ENCODE results near the gene IGSF21.

The IGSF21 gene

DNA sequence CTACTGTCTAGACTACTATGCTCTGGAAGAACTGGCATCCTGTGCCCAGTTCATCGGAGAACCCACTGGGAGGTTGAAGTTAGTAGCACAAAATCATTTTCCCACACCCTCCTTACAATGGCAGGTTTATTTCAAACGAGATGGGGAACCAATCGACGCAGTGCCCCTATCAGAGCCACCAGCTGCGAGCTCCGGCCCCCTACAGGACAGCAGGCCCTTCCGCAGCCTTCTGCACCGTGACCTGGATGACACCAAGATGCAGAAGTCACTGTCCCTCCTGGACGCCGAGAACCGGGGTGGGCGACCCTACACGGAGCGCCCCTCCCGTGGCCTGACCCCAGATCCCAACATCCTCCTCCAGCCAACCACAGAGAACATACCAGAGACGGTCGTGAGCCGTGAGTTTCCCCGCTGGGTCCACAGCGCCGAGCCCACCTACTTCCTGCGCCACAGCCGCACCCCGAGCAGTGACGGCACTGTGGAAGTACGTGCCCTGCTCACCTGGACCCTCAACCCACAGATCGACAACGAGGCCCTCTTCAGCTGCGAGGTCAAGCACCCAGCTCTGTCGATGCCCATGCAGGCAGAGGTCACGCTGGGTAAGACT is 257.6 kb downstream of the IGSF21 start:
- TF ChIP-seq ZBTB7A (IDR thresholded peaks at IDR 0.05; ENCODE audit: low read depth) (no peak), TAF1 (IDR thresholded peaks at IDR 0.05; ENCODE audit: low read depth) (no peak), CREB1 (IDR thresholded peaks at IDR 0.05; ENCODE audit: low read depth) (no peak), EP300 (IDR thresholded peaks at IDR 0.05; ENCODE audit: borderline replicate concordance) (no peak), NFIC (IDR thresholded peaks at IDR 0.05) (no peak), TCF12 (IDR thresholded peaks at IDR 0.05; ENCODE audit: low read depth) (no peak), CEBPB (IDR thresholded peaks at IDR 0.05) (no peak), FOXM1 (IDR thresholded peaks at IDR 0.05; ENCODE audit: borderline replicate concordance, low read depth) (no peak), TEAD4 (IDR thresholded peaks at IDR 0.05) (no peak)

DNA sequence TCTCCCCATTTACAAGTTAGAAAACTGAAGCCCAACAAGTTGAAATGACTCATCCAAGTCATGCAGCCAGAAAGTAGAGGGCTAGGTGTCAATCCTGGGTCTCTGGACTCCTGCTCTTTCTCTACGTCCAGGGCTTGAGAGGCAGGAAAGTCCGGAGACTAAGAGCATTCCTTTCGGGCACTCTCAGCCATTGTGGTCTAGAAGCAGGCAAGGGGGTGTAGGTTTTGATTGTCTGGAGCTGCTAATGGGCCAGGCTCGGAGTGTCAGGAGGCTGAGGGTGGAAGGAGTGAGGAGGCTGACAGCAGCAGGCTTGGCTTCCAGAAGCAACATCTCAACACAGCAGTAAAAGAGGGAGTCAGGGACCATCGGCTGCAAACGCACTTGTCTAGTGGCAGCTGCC is 265.6 kb downstream of the IGSF21 start:
- TF ChIP-seq YY1 (IDR thresholded peaks at IDR 0.05; ENCODE audit: low read depth) (no peak), MAX (IDR thresholded peaks at IDR 0.05) (no peak), ZBTB7A (IDR thresholded peaks at IDR 0.05; ENCODE audit: low read depth) (no peak), FOXM1 (IDR thresholded peaks at IDR 0.05; ENCODE audit: borderline replicate concordance, low read depth) (no peak), TCF12 (IDR thresholded peaks at IDR 0.05; ENCODE audit: low read depth) (no peak), CREB1 (IDR thresholded peaks at IDR 0.05; ENCODE audit: low read depth) (no peak), TEAD4 (IDR thresholded peaks at IDR 0.05) (no peak), RAD21 (IDR thresholded peaks at IDR 0.05; ENCODE audit: low read depth) (no peak), EP300 (IDR thresholded peaks at IDR 0.05; ENCODE audit: borderline replicate concordance) (no peak), NFIC (IDR thresholded peaks at IDR 0.05) (no peak), TAF1 (IDR thresholded peaks at IDR 0.05; ENCODE audit: low read depth) (no peak), EGR1 (IDR thresholded peaks at IDR 0.05) (no peak), USF1 (IDR thresholded peaks at IDR 0.05) (no peak), CEBPB (IDR thresholded peaks at IDR 0.05) (no peak)
- TF ChIP-seq, protein P1, sequence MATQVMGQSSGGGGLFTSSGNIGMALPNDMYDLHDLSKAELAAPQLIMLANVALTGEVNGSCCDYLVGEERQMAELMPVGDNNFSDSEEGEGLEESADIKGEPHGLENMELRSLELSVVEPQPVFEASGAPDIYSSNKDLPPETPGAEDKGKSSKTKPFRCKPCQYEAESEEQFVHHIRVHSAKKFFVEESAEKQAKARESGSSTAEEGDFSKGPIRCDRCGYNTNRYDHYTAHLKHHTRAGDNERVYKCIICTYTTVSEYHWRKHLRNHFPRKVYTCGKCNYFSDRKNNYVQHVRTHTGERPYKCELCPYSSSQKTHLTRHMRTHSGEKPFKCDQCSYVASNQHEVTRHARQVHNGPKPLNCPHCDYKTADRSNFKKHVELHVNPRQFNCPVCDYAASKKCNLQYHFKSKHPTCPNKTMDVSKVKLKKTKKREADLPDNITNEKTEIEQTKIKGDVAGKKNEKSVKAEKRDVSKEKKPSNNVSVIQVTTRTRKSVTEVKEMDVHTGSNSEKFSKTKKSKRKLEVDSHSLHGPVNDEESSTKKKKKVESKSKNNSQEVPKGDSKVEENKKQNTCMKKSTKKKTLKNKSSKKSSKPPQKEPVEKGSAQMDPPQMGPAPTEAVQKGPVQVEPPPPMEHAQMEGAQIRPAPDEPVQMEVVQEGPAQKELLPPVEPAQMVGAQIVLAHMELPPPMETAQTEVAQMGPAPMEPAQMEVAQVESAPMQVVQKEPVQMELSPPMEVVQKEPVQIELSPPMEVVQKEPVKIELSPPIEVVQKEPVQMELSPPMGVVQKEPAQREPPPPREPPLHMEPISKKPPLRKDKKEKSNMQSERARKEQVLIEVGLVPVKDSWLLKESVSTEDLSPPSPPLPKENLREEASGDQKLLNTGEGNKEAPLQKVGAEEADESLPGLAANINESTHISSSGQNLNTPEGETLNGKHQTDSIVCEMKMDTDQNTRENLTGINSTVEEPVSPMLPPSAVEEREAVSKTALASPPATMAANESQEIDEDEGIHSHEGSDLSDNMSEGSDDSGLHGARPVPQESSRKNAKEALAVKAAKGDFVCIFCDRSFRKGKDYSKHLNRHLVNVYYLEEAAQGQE (IDR thresholded peaks at IDR 0.05; ENCODE audit: low read depth) = no peak

DNA sequence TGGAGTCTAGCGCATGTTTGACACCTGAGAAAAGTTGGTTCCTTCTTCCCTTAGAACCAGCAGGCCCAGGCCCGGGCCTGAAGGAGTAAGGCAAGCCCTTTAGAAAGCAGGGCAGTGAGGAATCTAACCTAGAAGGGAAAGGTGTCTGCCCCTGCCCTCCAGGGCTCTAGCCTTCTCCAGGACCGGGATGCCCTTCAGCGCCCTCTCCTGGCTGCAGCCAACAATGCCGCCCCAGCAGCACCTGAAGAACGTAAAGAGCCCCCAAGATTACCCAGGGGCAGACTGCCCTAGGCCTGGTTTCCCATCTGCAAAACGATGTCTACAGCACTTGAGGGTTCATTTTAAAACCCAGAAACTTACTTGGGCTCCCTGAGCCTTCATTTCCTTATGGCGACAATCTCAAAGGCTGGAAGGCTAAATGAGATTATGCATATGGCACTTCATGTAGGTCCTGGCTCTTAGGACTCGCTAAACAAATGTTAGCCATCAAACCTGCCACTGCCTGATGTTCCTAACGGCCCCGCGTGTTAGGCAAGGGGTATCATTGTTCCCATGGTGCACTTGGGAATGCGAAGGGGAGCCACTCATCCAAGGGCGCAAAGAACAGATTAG is 266.4 kb downstream of the IGSF21 start:
- TF ChIP-seq RAD21 (IDR thresholded peaks at IDR 0.05; ENCODE audit: low read depth) = peak; percentile 43
- TF ChIP-seq TAF1 (IDR thresholded peaks at IDR 0.05; ENCODE audit: low read depth) = no peak
- TF ChIP-seq YY1 (IDR thresholded peaks at IDR 0.05; ENCODE audit: low read depth) = no peak
- no peak for TF ChIP-seq MAX (IDR thresholded peaks at IDR 0.05)

DNA sequence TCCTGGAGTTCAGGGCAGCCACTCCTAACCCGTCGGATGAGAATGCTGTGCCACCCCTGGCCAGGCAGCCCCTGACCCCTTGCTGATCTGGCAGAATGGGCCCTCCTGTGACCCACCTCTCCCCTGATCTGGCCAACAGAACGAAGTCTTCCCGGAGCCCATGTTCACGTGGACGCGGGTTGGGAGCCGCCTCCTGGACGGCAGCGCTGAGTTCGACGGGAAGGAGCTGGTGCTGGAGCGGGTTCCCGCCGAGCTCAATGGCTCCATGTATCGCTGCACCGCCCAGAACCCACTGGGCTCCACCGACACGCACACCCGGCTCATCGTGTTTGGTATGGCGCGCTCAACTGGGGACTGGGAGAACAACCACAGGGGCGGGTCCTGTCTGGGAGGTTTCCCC is 269.1 kb downstream of the IGSF21 start:
- TF ChIP-seq USF1 (IDR thresholded peaks at IDR 0.05) = no peak
- no peak for TF ChIP-seq TAF1 (IDR thresholded peaks at IDR 0.05; ENCODE audit: low read depth)
- no peak for TF ChIP-seq TEAD4 (IDR thresholded peaks at IDR 0.05)
- no peak for TF ChIP-seq FOXM1 (IDR thresholded peaks at IDR 0.05; ENCODE audit: borderline replicate concordance, low read depth)
- no peak for TF ChIP-seq ZBTB7A (IDR thresholded peaks at IDR 0.05; ENCODE audit: low read depth)
- TF ChIP-seq, protein P1 (IDR thresholded peaks at IDR 0.05; ENCODE audit: low read depth) = no peak
- no peak for TF ChIP-seq CEBPB (IDR thresholded peaks at IDR 0.05)
- TF ChIP-seq TCF12 (IDR thresholded peaks at IDR 0.05; ENCODE audit: low read depth) = no peak
- no peak for TF ChIP-seq CREB1 (IDR thresholded peaks at IDR 0.05; ENCODE audit: low read depth)
- TF ChIP-seq EP300 (IDR thresholded peaks at IDR 0.05; ENCODE audit: borderline replicate concordance) = no peak
- TF ChIP-seq EGR1 (IDR thresholded peaks at IDR 0.05) = no peak
- no peak for TF ChIP-seq RAD21 (IDR thresholded peaks at IDR 0.05; ENCODE audit: low read depth)
- no peak for TF ChIP-seq YY1 (IDR thresholded peaks at IDR 0.05; ENCODE audit: low read depth)

- TF ChIP-seq CEBPB (IDR thresholded peaks at IDR 0.05) = no peak
- no peak for TF ChIP-seq ZBTB7A (IDR thresholded peaks at IDR 0.05; ENCODE audit: low read depth)
- no peak for TF ChIP-seq YY1 (IDR thresholded peaks at IDR 0.05; ENCODE audit: low read depth)
- no peak for TF ChIP-seq MAX (IDR thresholded peaks at IDR 0.05)
- no peak for TF ChIP-seq CREB1 (IDR thresholded peaks at IDR 0.05; ENCODE audit: low read depth)
- TF ChIP-seq TAF1 (IDR thresholded peaks at IDR 0.05; ENCODE audit: low read depth) = no peak
- no peak for TF ChIP-seq NFIC (IDR thresholded peaks at IDR 0.05)
- no peak for TF ChIP-seq FOXM1 (IDR thresholded peaks at IDR 0.05; ENCODE audit: borderline replicate concordance, low read depth)
- no peak for TF ChIP-seq EGR1 (IDR thresholded peaks at IDR 0.05)
- TF ChIP-seq TCF12 (IDR thresholded peaks at IDR 0.05; ENCODE audit: low read depth) = no peak
- TF ChIP-seq, protein P1 (IDR thresholded peaks at IDR 0.05; ENCODE audit: low read depth) = no peak
- TF ChIP-seq TEAD4 (IDR thresholded peaks at IDR 0.05) = no peak
- no peak for TF ChIP-seq EP300 (IDR thresholded peaks at IDR 0.05; ENCODE audit: borderline replicate concordance)
These were observed 272.7 kb downstream of the IGSF21 start for GRCh38 chr1:18380288-18380687.

Measured in Ishikawa (cell line).